ENCODE measurements around the gene YPEL3. TPM values are rescaled to one million over a fixed set of nuclear protein-coding genes. Genes with fewer than 3 reads are reported as not detected.
A peak's percentile ranks its signal among the peaks of the same experiment; 100 is the strongest.

YPEL3 gene
- total RNA-seq, 2 donors from 2014 or later = 129 to 140 TPM

- Histone ChIP-seq H3K27ac (no peak overlapping the region), H3K4me1 (peaks cover 0 to 23% of the 10 kb centered on the region in 2 donors), H3K4me3 (no peak overlapping the region), H3K27me3 (no peaks in the 10 kb centered on the region), H3K36me3 (peaks cover 63% of the 10 kb centered on the region), H3K9me3 (no peaks in the 10 kb centered on the region)
- DNase-seq (ENCODE audit: low spot score) = no peak
- no peak for TF ChIP-seq CTCF (IDR thresholded peaks at IDR 0.05)
These were observed 13.4 kb downstream of the YPEL3 start for GRCh38 chr16:30082545-30083090.

- Histone ChIP-seq H3K27ac (no peak overlapping the region), H3K27me3 (no peaks in the 10 kb centered on the region), H3K9me3 (no peaks in the 10 kb centered on the region), H3K4me3 (no peak overlapping the region), H3K36me3 (peaks cover 52% of the 10 kb centered on the region), H3K4me1 (peaks cover 0 to 36% of the 10 kb centered on the region in 2 donors)
- no peak for DNase-seq (ENCODE audit: low spot score)
- no peak for TF ChIP-seq CTCF (IDR thresholded peaks at IDR 0.05)
These were observed 16.5 kb downstream of the YPEL3 start for GRCh38 chr16:30079480-30079879.

GRCh38 chr16:30078744-30079143 lies 17.3 kb downstream of the YPEL3 start:
- DNase-seq (ENCODE audit: low spot score) = no peak
- Histone ChIP-seq H3K4me1 (peaks cover 0 to 36% of the 10 kb centered on the region in 2 donors), H3K9me3 (no peaks in the 10 kb centered on the region), H3K4me3 (no peak overlapping the region), H3K27me3 (no peaks in the 10 kb centered on the region), H3K27ac (no peak overlapping the region), H3K36me3 (peaks cover 44% of the 10 kb centered on the region)
- TF ChIP-seq CTCF (IDR thresholded peaks at IDR 0.05) = no peak

GRCh38 chr16:30077656-30078055 lies 18.4 kb downstream of the YPEL3 start:
- peaks cover 0 to 36% of the 10 kb centered on the region in 2 donors for H3K4me1 ChIP-seq
- H3K9me3 ChIP-seq = no peaks in the 10 kb centered on the region
- no peak for TF ChIP-seq CTCF (IDR thresholded peaks at IDR 0.05)
- H3K27me3 ChIP-seq = no peaks in the 10 kb centered on the region
- H3K4me3 ChIP-seq = no peak overlapping the region
- no peak for DNase-seq (ENCODE audit: low spot score)
- peaks cover 39% of the 10 kb centered on the region for H3K36me3 ChIP-seq
- no peak overlapping the region for H3K27ac ChIP-seq

- Histone ChIP-seq H3K9me3 (no peaks in the 10 kb centered on the region), H3K27me3 (no peaks in the 10 kb centered on the region), H3K27ac (peak overlapping the region; percentile 92 to 93), H3K4me1 (peaks cover 0 to 36% of the 10 kb centered on the region in 2 donors), H3K36me3 (peaks cover 40% of the 10 kb centered on the region), H3K4me3 (peak overlapping the region; percentile 96 to 97)
- DNase-seq (ENCODE audit: low spot score) = no peak
- no peak for TF ChIP-seq CTCF (IDR thresholded peaks at IDR 0.05)
These were observed 19.7 kb downstream of the YPEL3 start for GRCh38 chr16:30076276-30076791.

Measured in right atrium auricular region (tissue), 2 donors.